NCI-H1092 (cell line): ENCODE data around the gene RBM39.
"Not testable (repeated sequence)": the region's sequence is repeated elsewhere in the genome, so short reads cannot be mapped to it uniquely, and the experiment has no call there.

Experiments
- DNase-seq: peaks from one replicate; lab custom pipeline; 2025; lab: John Stamatoyannopoulos, UW

Gene RBM39

GRCh38 chr20:35756404-35756803 lies 14.3 kb upstream of the RBM39 start:
- DNase-seq, result no peak

GRCh38 chr20:35750611-35751010 lies 8.6 kb upstream of the RBM39 start:
- DNase-seq, result no peak

GRCh38 chr20:35744492-35744841 lies 2.4 kb upstream of the RBM39 start:
- not testable (repeated sequence) for DNase-seq

- DNase-seq, result no peak
Observed at GRCh38 chr20:35743693-35744491, 1.8 kb upstream of the RBM39 start.

- DNase-seq, result no peak
Observed at GRCh38 chr20:35742741-35743523, 872 bp upstream of the RBM39 start.

GRCh38 chr20:35739294-35740163 lies 2.5 kb downstream of the RBM39 start:
- DNase-seq, result no peak

- DNase-seq, result no peak
Observed at GRCh38 chr20:35738410-35739179, 3.5 kb downstream of the RBM39 start.

- DNase-seq, result no peak
Observed at GRCh38 chr20:35737865-35738333, 4.2 kb downstream of the RBM39 start.

GRCh38 chr20:35735826-35736470 lies 6.1 kb downstream of the RBM39 start:
- no peak for DNase-seq

GRCh38 chr20:35734777-35735649 lies 7.0 kb downstream of the RBM39 start:
- no peak for DNase-seq

- no peak for DNase-seq
Observed at GRCh38 chr20:35734374-35734773, 7.7 kb downstream of the RBM39 start.

GRCh38 chr20:35732644-35732982 lies 9.4 kb downstream of the RBM39 start:
- DNase-seq, result no peak

GRCh38 chr20:35731862-35732643 lies 10.0 kb downstream of the RBM39 start:
- DNase-seq, result no peak

- no peak for DNase-seq
Observed at GRCh38 chr20:35731469-35731788, 10.6 kb downstream of the RBM39 start.

- no peak for DNase-seq
Observed at GRCh38 chr20:35730583-35731468, 11.2 kb downstream of the RBM39 start.

- no peak for DNase-seq
Observed at GRCh38 chr20:35729836-35730582, 12.1 kb downstream of the RBM39 start.

- no peak for DNase-seq
Observed at GRCh38 chr20:35729283-35729807, 12.7 kb downstream of the RBM39 start.
